IgD-negative memory B cell (primary cell): ENCODE results near the gene CBLB. TPM values are rescaled to one million over a fixed set of nuclear protein-coding genes. Genes with fewer than 3 reads are reported as not detected.
A peak's percentile ranks its signal among the peaks of the same experiment; 100 is the strongest.
"Not testable (repeated sequence)": the region's sequence is repeated elsewhere in the genome, so short reads cannot be mapped to it uniquely, and the experiment has no call there.

Experiments used
- H3K27ac Mint-ChIP-seq, 3 donors: one replicate each; pipeline ENCODE4 v1.8.0; 2020 to 2022; ENCODE audit warnings: mild to moderate bottlenecking in 3 of 3, mixed read lengths in 3 of 3, moderate library complexity in 1 of 3
- H3K27me3 Mint-ChIP-seq: one replicate; pipeline ENCODE4 v1.8.0; 2021; ENCODE audit warnings: mixed read lengths
- H3K36me3 Mint-ChIP-seq: one replicate; pipeline ENCODE4 v1.8.0; 2020; ENCODE audit warnings: mild to moderate bottlenecking, mixed read lengths
- H3K4me1 Mint-ChIP-seq, 3 donors: one replicate each; pipeline ENCODE4 v1.8.0; 2020 to 2022; ENCODE audit warnings: mixed read lengths in 3 of 3, mild to moderate bottlenecking in 1 of 3
- H3K4me3 Mint-ChIP-seq, 4 donors: one replicate each; pipeline ENCODE4 v1.8.0; 2020 to 2022; ENCODE audit warnings: mild to moderate bottlenecking in 4 of 4, mixed read lengths in 4 of 4, moderate library complexity in 3 of 4
- H3K9me3 Mint-ChIP-seq, 3 donors: one replicate each; pipeline ENCODE4 v1.8.0; 2020 to 2021; ENCODE audit warnings: mixed read lengths in 3 of 3, mild to moderate bottlenecking in 1 of 3
- polyA plus RNA-seq: library from polyadenylated mRNA; unstranded; fragments of 300-500 nt; fragmentation: Illumina TruSeq; gene quantifications from one replicate; pipeline ENCODE4 v1.2.3, GENCODE V29; 2021

The CBLB gene
- polyA plus RNA-seq, 1 donor from 2014 or later: 16.0 TPM

GRCh38 chr3:105765308-105765639, 103.5 kb downstream of the CBLB start:
- H3K4me3 Mint-ChIP-seq: peak overlapping the region in 1 of 4 donors; percentile 65
- H3K36me3 Mint-ChIP-seq: peaks cover 24% of the 10 kb centered on the region
- H3K9me3 Mint-ChIP-seq: peaks cover 0 to 11% (median 5%) of the 10 kb centered on the region in 3 donors
- H3K27ac Mint-ChIP-seq: no peak overlapping the region
- H3K27me3 Mint-ChIP-seq: no peaks in the 10 kb centered on the region
- peaks cover 31 to 42% (median 33%) of the 10 kb centered on the region in 3 donors for H3K4me1 Mint-ChIP-seq

DNA sequence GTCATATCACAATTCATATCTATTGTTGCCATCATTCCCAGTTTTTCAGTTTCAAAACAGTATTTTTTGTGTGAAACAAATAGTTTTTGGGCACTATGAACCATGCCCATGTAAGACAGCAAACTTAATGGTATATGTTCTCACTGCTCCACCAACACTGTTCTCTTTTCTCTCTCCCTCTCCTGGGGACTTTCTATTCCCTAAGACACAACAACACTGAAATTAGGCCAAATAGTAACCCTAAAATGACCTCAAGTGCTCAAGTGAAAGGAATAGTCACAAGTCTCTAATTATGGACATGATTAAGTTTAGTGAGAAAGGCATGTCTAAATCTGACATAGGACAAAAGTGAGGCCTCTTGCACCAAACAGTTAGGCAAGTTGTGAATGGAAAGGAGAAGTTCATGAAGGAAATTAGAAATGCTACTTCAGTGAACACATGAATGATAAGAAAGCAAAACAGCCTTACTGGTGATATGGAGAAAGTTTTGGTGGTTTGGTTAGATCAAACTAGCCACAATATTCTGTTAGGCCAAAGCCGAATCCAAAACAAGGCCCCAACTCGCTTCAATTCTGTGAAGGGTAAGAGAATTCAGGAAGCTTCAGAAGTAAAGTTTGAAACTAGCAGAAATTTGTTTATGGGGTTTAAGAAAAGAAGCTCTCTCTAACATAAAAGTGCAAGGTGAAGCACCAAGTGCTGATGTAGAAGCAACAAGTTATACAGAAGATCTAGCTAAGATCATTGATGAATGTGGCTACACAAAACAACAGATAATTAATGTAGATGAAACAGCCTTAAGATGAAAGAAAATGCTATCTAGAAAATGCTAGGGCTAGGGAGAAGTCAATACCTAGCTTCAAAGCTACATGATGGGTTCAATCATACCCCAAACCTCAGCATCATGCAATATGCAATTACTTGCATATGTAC, 104.2 kb downstream of the CBLB start:
- H3K4me1 Mint-ChIP-seq: peaks cover 31 to 42% (median 33%) of the 10 kb centered on the region in 3 donors
- H3K27ac Mint-ChIP-seq: peak overlapping the region in 2 of 3 donors; percentile 7 to 20
- peaks cover 24% of the 10 kb centered on the region for H3K36me3 Mint-ChIP-seq
- H3K27me3 Mint-ChIP-seq: no peaks in the 10 kb centered on the region
- peak overlapping the region in 1 of 4 donors; percentile 65 for H3K4me3 Mint-ChIP-seq
- peaks cover 0 to 11% (median 5%) of the 10 kb centered on the region in 3 donors for H3K9me3 Mint-ChIP-seq

DNA sequence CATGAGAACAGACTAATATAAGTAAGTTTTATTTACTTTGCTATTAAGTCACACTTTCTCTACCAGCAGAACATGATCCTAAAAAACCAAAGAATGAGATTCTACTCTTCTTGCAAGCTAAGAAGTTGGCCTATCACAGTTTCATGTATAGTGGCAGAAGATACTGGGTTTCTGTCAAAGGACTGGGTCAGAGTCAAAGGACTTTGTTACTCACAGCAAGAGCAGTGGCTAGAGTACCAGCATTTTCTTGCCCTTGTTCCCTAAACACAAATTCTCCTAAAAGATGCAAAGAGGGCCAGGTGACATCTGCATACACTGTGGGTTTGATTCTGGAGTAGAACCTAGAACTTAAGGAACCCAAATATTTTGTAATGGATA, 105.2 kb downstream of the CBLB start:
- peaks cover 28 to 40% (median 32%) of the 10 kb centered on the region in 3 donors for H3K4me1 Mint-ChIP-seq
- H3K36me3 Mint-ChIP-seq: peaks cover 25% of the 10 kb centered on the region
- H3K4me3 Mint-ChIP-seq: no peak overlapping the region
- H3K27me3 Mint-ChIP-seq: no peaks in the 10 kb centered on the region
- H3K27ac Mint-ChIP-seq: no peak overlapping the region
- peaks cover 0 to 11% (median 7%) of the 10 kb centered on the region in 3 donors for H3K9me3 Mint-ChIP-seq

DNA sequence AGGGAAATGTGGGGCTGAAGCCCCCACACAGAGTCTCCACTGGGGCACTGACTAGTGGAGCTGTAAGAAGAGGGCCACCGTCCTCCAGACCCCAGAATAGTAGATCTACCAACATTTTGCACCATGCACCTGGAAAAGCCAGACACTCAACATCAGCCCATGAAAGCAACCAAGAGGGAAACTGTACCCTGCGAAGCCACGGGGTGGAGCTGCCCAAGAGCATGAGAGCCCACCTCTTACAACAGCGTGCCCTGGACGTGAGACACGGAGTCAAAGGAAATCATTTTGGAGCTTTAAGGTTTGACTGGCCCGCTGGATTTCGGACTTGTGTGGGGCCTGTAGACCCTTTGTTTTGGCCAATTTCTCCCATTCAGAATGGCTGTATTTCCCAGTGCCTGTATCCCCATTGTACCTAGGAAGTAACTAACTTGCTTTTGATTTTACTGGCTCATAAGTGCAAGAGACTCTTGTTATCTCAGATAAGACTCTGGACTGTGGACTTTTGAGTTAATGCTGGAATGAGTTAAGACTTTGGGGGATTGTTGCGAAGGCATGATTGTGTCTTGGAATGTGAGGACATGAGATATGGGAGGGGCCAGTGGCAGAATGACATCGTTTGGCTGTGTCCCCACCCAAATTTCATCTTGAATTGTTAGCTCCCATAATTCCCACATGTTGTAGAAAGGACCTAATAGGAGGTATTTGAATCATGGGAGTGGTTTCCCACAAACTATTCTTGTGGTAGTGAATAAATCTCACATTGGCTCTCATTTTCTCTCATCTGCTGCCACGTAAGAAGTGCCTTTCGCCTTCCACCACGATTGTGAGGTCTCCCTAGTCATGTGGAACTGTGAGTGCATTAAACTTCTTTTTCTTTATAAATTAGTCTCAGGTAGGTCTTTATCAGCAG, 105.8 kb downstream of the CBLB start:
- H3K27ac Mint-ChIP-seq: peak overlapping the region in 1 of 3 donors; percentile 55
- H3K27me3 Mint-ChIP-seq: no peaks in the 10 kb centered on the region
- H3K36me3 Mint-ChIP-seq: peaks cover 25% of the 10 kb centered on the region
- H3K9me3 Mint-ChIP-seq: peaks cover 0 to 11% (median 7%) of the 10 kb centered on the region in 3 donors
- H3K4me3 Mint-ChIP-seq: no peak overlapping the region
- peaks cover 25 to 36% (median 30%) of the 10 kb centered on the region in 3 donors for H3K4me1 Mint-ChIP-seq

DNA sequence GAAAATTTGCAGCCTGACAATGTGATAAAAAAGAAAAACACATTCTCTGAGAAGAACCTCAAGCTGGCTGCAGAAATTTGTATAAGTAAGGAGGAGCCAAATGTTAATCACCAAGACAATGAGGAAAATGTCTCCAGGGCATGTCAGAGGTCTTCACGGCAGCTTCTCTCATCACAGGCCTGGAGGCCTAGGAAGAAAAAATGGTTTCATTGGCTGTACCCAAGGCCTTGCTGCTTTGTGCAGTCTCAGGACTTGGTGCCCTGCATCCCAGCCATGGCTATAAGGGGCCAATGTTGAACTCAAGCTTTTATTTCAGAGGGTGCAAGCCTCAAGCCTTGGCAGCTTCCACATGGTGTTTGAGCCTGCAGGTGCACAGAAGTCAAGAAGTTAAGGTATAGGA, 106.6 kb downstream of the CBLB start:
- H3K27me3 Mint-ChIP-seq, H3K27ac Mint-ChIP-seq: not testable (repeated sequence)
- H3K9me3 Mint-ChIP-seq: peaks cover 0 to 11% (median 7%) of the 10 kb centered on the region in 3 donors
- peaks cover 25% of the 10 kb centered on the region for H3K36me3 Mint-ChIP-seq
- H3K4me1 Mint-ChIP-seq: peaks cover 24 to 32% (median 28%) of the 10 kb centered on the region in 3 donors
- peak overlapping the region in 1 of 4 donors; percentile 7 for H3K4me3 Mint-ChIP-seq

DNA sequence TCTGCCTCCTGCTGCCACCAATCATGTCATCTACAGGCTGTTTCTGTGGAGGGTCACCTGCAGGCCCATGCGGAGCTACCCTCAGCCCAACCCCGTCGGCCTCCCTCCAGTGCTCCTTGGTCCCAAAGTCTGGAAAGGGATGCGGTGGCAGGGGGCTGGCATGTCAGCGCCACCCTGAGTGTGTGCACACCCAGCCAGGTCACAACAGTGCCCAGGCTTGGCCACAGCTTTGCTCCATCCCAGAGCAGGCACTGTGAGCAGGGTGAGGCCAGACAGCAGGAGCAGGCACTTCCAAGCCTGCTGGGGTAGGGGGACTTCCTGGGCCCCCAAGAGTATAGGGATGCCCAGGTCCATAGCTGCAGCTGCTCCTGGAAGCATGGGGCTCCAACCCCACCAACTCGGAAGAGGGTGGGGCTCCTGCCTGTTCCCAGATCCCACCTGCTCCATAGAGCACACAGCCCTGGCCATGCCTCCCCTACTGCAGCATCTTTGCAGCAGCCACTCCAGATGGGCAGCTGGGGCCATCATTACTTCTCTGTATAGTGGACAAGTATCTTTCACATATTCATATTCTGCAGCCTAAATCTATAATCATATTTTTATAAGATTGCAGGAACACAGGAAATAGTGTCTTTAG, 109.3 kb downstream of the CBLB start:
- Mint-ChIP-seq H3K9me3 (peaks cover 0 to 11% (median 7%) of the 10 kb centered on the region in 3 donors), H3K27ac (no peak overlapping the region), H3K4me1 (peaks cover 8 to 20% (median 18%) of the 10 kb centered on the region in 3 donors)

GRCh38 chr3:105758451-105758850, 110.4 kb downstream of the CBLB start:
- Mint-ChIP-seq H3K36me3 (peaks cover 31% of the 10 kb centered on the region), H3K27me3 (no peaks in the 10 kb centered on the region), H3K4me3 (peak overlapping the region in 1 of 4 donors; percentile 57), H3K9me3 (peaks cover 0 to 11% (median 7%) of the 10 kb centered on the region in 3 donors), H3K27ac (no peak overlapping the region), H3K4me1 (peaks cover 13 to 23% (median 22%) of the 10 kb centered on the region in 3 donors)

More for the DNA sequence above, 109.3 kb downstream of the CBLB start:
- Mint-ChIP-seq H3K36me3 (peaks cover 31% of the 10 kb centered on the region), H3K4me3 (no peak overlapping the region), H3K27me3 (no peaks in the 10 kb centered on the region)

GRCh38 chr3:105755121-105755886, 113.5 kb downstream of the CBLB start:
- Mint-ChIP-seq H3K9me3 (peaks cover 0 to 2% (median 0%) of the 10 kb centered on the region in 3 donors), H3K4me1 (peaks cover 28 to 39% (median 34%) of the 10 kb centered on the region in 3 donors), H3K27me3 (no peaks in the 10 kb centered on the region), H3K27ac (no peak overlapping the region), H3K4me3 (peak overlapping the region in 1 of 4 donors; percentile 28), H3K36me3 (peaks cover 22% of the 10 kb centered on the region)

DNA sequence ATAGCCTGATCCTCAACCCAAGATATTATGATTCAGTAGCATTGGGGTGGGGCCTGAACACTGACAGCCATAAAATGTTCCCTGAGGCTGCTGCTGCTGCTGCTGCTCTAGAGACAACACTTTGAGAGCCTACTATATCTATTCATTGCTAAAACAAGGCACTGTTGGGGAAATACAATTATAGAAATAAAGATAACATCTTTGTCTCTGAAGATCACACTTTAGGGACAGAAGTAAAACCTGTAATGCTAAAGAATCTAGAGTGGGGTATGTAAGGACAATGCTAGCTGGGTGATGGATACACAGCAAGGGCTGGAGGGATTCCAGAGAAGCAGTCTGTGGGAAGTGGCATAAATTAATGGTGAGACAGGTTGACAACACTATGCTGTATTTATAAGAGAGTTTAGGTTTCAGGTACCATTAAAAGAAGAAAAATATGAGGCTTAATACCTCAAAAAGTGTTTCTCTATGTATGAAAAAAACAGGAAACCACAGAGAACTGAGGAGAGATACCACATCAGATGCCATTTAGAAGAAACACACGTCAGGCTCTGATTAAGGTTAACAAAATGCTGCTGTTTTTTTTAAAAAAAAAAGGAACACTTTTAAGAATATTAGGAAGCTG, 115.9 kb downstream of the CBLB start:
- Mint-ChIP-seq H3K4me3 (peak overlapping the region; percentile 9 to 74 (median 26)), H3K9me3 (no peaks in the 10 kb centered on the region), H3K36me3 (peaks cover 20% of the 10 kb centered on the region), H3K27ac (peak overlapping the region; percentile 70 to 89 (median 83)), H3K4me1 (peaks cover 32 to 39% (median 38%) of the 10 kb centered on the region in 3 donors), H3K27me3 (no peaks in the 10 kb centered on the region)

DNA sequence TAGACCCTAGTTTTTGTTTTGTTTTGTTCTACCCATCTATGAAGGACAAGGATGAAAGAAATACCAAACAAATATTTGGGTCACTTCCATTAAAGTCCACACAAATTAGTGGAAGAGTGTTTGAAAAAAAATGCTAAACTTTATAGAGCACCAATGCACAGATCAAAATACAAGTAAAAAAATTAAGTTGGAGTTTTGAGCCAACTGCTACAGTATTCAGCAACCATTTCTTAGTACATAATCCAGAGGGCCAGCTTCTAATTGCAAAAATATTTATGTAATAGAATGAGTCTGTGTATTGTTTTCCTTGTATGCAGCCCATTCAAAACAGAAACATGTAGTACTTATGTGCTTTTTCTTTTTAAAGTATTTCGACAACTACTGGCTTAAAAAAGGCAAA, 121.1 kb downstream of the CBLB start:
- H3K4me3 Mint-ChIP-seq: no peak overlapping the region

GRCh38 chr3:105747060-105747541, 121.7 kb downstream of the CBLB start:
- Mint-ChIP-seq H3K27me3 (no peaks in the 10 kb centered on the region), H3K4me1 (peaks cover 15 to 19% (median 18%) of the 10 kb centered on the region in 3 donors), H3K27ac (no peak overlapping the region), H3K36me3 (peaks cover 16% of the 10 kb centered on the region), H3K4me3 (no peak overlapping the region), H3K9me3 (peaks cover 0 to under 1% (median 0%) of the 10 kb centered on the region in 3 donors)

More for the DNA sequence above, 121.1 kb downstream of the CBLB start:
- Mint-ChIP-seq H3K27me3 (no peaks in the 10 kb centered on the region), H3K36me3 (peaks cover 16% of the 10 kb centered on the region), H3K4me1 (peaks cover 19 to 24% (median 24%) of the 10 kb centered on the region in 3 donors), H3K9me3 (no peaks in the 10 kb centered on the region), H3K27ac (no peak overlapping the region)

DNA sequence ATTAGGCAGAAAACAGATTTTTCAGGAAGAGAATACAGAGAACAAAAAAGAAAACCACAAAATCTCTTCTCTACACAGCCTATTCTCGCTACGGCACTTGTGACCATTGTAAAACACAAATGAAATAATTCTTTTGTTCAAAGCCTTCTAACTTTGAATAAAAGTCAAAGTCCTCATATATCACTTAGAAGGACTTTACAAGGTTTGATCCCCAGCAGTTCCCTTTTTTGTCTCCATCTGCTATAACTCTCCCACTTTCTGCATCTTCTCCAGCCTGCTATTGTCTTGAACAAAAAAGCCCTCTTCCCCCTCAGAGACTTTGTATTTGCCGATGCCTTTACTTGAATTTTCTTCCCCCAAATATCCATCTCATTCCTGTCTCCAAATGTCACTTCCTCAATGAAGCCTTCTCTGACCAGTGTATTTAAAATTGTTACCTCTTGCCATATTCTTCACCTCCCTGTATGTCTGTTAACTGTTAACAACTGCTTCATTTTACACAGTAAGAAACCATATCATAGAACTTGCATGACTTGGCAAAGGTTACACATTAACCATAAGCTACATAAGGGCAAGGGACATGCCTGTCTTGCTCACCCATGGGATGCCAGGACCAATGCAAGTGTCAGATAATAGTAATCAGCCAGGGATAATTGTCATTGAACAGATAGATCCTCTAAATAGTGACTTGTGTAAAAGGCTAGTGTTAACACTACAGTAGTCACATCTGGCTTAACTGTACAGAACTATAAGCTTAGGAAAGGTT, 122.4 kb downstream of the CBLB start:
- Mint-ChIP-seq H3K27me3 (no peaks in the 10 kb centered on the region), H3K27ac (peak overlapping the region in 1 of 3 donors; percentile 7), H3K4me3 (no peak overlapping the region), H3K36me3 (peaks cover 15% of the 10 kb centered on the region), H3K9me3 (peaks cover 0 to 5% (median 0%) of the 10 kb centered on the region in 3 donors), H3K4me1 (peaks cover 15 to 22% (median 19%) of the 10 kb centered on the region in 3 donors)

- no peak overlapping the region for H3K27ac Mint-ChIP-seq
- H3K36me3 Mint-ChIP-seq: peaks cover 11% of the 10 kb centered on the region
- peaks cover 11 to 20% (median 15%) of the 10 kb centered on the region in 3 donors for H3K4me1 Mint-ChIP-seq
- peaks cover 0 to 5% (median 0%) of the 10 kb centered on the region in 3 donors for H3K9me3 Mint-ChIP-seq
- no peak overlapping the region for H3K4me3 Mint-ChIP-seq
- H3K27me3 Mint-ChIP-seq: no peaks in the 10 kb centered on the region
Observed at GRCh38 chr3:105745046-105745445, 123.8 kb downstream of the CBLB start.
